HL-60 (cell line): ENCODE results near the gene SFTPA2.
"Not testable (repeated sequence)": the region's sequence is repeated elsewhere in the genome, so short reads cannot be mapped to it uniquely, and the experiment has no call there.

Experiments used
- DNase-seq, 2 experiments: peaks; one replicate each; pipeline ENCODE4 v3.0.0-alpha.2; 2010 to 2020; ENCODE audit warnings: low read depth in 1 of 2, low spot score in 1 of 2
- H3K27ac ChIP-seq: fragments of 250-450 bp; sonication (Bioruptor Pico); replicated peaks from 2 replicates; pipeline ENCODE4 v1.5.1; 2020; ENCODE audit warnings: mild to moderate bottlenecking, moderate library complexity
- H3K27me3 ChIP-seq: fragments of 250-450 bp; sonication (Bioruptor Pico); 2 replicates; pipeline ENCODE4 v1.5.1; 2021; ENCODE audit warnings: mild to moderate bottlenecking, moderate library complexity; ENCODE audit not compliant: insufficient read depth, poor library complexity, severe bottlenecking
- H3K4me3 ChIP-seq: replicated peaks from 2 replicates; pipeline ENCODE4 v1.5.1; 2011; ENCODE audit warnings: mild to moderate bottlenecking, control low read depth, low read length; ENCODE audit not compliant: insufficient read depth
- GABPA ChIP-seq: IDR thresholded peaks from 2 replicates; pipeline ENCODE4 v1.6.1; 2012; ENCODE audit warnings: low read depth
- POLR2AphosphoS5 ChIP-seq: IDR thresholded peaks from 2 replicates; pipeline ENCODE4 v1.6.1; 2012; ENCODE audit warnings: low read depth
- SPI1 ChIP-seq: IDR thresholded peaks from 2 replicates; pipeline ENCODE4 v1.6.1; 2012; ENCODE audit warnings: low read depth, mild to moderate bottlenecking, borderline replicate concordance
- TF ChIP-seq, protein P1 (sequence below): IDR thresholded peaks from 2 replicates; pipeline ENCODE4 v1.6.1; 2012; ENCODE audit warnings: low read depth; ENCODE audit not compliant: insufficient replicate concordance
- TF ChIP-seq, protein P2 (sequence below): IDR thresholded peaks from one replicate; pipeline ENCODE4 v1.5.1; 2011; ENCODE audit warnings: low read length, control low read depth, inconsistent platforms; ENCODE audit not compliant: insufficient read depth

SFTPA2 gene

DNA sequence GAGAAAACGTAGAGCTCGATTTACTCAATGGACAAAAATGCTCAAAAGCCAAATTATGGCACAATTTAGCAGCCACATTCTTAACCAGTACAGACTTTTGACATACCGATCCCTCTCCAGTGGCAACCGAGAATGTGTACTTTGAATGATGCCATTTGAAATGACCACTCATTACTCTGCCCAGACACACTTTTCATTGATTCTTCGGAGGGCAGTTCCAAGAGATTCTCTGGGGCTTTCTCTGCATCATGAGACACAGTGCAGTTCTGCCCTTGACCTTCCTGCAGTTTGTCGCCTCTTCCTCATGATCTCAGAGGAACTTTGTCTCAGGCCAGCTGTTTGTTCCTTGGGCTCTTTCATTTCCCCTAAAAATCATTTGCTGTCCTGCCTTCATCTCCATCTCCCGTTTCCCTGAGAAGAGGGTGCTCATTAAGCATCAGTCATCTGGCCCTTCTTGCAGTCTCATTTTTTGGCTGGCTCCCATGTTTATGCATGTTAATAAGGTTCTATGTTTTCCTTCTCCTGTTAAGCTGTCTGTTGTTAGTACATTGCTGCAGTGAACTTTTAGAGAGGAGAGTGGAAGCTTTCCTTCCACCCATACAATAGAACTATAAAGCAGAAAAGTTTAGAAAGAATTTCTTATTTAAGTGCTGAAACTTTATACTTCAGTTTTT, 43.5 kb downstream of the SFTPA2 start:
- H3K27me3 ChIP-seq, H3K4me3 ChIP-seq, H3K27ac ChIP-seq, DNase-seq: not testable (repeated sequence)

DNA sequence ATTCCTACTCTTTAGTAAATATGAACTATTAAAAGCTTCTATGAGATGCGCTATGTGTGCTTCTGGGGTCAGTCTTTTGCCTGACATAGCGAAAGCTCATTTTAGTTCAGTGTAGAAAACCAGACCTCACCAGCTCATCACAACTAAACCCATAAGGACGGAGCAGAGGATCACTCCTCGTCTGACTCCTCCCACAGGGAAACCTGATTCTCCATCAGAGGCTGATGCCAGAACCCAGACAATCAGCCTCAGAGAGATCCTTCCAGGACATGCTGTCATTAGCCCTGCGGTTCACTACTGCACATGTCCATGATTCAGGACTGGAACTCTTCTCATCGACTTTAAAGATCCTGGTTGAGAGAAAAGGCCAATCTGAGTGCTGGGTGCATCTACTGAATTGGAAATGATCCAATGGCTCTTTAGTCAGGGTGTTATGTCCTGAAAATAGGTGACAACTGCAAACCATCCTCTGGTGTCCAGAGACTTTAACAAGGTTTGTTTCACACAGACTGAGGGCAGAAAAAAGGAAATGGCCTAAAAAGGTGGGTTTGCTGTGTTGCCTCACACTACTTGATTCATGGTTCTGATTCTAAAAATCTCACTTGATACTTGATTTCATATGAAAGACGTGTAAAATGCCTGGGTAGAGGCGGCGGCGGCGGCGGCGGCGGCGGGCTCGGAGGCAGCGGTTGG, 48.2 kb downstream of the SFTPA2 start, which contains the start of gene EIF5AL1:
Gene EIF5AL1, plus strand, starts transcription at position 643 of the 693 bp plus-strand sequence. CDS start 117 bp downstream, outside the sequence.
- H3K4me3 ChIP-seq, DNase-seq, H3K27me3 ChIP-seq, H3K27ac ChIP-seq: not testable (repeated sequence)

DNA sequence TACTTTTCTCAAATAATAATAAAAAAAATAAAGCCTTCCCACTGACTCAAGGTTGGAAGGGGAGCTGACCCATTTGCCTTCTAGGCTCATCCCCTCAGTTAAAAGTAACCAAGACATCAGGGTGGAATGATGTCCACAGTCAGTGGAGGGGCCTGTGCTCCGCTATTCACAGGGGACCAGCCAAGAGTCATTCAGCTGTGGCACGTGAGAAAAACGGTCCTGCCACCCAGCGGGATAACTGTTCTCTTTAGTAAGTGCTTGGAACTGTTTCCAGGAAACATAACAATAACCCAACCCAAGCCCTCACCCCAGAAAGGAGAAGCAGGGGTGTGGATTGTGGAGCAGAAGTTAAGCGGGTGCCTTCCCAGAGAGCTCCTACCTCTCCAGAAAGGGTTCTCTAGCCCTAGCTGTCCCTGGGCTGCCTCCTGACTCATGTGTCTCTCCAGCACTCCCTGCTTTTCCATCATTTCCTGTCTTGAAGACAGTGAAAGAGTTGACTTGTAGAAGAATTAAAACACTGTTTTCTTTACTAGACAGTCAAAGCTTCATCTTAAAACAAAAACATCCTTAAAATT, 50.2 kb downstream of the SFTPA2 start:
- H3K27me3 ChIP-seq, H3K27ac ChIP-seq, DNase-seq, H3K4me3 ChIP-seq: not testable (repeated sequence)

DNA sequence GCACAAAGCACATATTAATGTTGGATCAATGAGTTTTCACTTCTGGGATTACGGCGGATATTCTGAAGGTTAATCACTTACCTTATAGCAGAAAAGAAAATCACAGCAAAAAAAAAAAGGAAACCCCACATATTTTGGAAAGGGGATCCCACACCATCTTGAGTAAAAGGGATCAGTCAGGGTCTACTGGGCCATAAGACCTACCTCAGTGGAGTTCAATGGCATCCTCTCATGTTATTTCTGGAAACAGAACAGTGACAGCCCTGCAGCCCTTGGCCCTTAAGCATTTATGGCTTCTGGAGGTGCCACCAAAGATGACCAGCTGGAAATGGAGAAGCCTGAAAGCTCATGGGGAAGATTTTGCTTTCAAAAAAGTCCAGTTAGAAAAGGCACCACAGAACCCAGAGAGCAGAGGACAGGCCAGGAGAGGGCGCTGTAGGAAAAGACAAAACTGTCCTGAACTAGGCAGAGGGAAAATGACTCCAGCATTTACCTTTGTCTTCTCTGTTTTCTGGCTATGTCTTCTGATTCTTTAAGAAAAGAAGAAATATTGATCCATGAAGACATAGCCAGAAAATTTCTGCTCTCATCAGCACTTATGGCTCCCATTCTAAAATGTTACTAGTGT, 50.8 kb downstream of the SFTPA2 start:
- H3K4me3 ChIP-seq, H3K27me3 ChIP-seq, H3K27ac ChIP-seq, DNase-seq: not testable (repeated sequence)

DNA sequence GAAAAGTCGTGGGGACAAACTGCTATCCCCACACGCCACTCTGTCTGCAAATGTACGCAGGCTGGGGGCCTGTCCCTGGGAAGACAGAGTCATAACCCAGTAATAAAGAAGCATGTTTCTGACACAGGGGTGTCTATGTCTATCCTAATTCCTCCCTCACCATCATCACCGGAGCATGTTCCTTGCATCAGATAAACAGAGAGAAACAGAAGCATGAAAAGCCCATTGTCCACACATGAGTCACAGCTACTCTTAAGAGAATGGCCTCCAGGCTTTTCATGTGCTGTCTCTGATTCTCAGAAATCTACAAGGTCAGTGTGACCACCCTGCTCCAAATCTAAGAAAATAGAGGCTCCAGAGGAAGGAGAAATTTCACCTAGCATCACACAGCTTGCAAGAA, 52.0 kb downstream of the SFTPA2 start:
- not testable (repeated sequence) for DNase-seq, H3K27ac ChIP-seq, H3K27me3 ChIP-seq, H3K4me3 ChIP-seq

DNA sequence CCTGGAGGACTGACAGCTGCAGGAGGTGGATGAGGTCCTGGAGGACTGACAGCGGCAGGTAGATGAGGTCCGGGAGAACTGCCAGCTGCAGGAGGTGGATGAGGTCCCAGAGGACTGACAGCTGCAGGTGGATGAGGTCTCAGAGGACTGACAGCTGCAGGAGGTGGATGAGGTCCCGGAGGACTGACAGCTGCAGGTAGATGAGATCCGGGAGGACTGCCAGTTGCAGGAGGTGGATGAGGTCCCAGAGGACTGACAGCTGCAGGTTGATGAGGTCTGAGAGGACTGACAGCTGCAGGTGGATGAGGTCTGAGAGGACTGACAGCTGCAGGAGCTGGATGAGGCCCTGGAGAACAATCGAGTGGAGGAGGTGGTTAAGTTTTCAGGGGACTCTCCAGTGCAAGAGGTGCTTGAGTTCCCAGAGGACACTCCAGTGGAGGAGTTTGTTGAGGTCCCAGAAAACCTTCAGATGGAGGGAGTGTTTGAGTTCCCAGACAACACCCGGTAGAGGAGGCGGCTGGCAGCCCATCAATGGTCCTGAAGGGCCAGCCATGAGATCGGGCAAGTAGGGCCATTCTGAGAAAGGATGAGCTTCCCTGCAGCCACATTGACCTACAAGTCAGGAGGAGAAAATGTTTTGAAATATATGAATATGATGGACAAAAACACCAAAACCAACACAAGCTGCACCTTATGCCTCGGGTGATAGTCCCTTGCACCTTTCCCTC, 52.6 kb downstream of the SFTPA2 start:
- no peak for DNase-seq
- no peaks in the 10 kb centered on the region for H3K27me3 ChIP-seq
- no peak overlapping the region for H3K4me3 ChIP-seq
- TF ChIP-seq, protein P1, sequence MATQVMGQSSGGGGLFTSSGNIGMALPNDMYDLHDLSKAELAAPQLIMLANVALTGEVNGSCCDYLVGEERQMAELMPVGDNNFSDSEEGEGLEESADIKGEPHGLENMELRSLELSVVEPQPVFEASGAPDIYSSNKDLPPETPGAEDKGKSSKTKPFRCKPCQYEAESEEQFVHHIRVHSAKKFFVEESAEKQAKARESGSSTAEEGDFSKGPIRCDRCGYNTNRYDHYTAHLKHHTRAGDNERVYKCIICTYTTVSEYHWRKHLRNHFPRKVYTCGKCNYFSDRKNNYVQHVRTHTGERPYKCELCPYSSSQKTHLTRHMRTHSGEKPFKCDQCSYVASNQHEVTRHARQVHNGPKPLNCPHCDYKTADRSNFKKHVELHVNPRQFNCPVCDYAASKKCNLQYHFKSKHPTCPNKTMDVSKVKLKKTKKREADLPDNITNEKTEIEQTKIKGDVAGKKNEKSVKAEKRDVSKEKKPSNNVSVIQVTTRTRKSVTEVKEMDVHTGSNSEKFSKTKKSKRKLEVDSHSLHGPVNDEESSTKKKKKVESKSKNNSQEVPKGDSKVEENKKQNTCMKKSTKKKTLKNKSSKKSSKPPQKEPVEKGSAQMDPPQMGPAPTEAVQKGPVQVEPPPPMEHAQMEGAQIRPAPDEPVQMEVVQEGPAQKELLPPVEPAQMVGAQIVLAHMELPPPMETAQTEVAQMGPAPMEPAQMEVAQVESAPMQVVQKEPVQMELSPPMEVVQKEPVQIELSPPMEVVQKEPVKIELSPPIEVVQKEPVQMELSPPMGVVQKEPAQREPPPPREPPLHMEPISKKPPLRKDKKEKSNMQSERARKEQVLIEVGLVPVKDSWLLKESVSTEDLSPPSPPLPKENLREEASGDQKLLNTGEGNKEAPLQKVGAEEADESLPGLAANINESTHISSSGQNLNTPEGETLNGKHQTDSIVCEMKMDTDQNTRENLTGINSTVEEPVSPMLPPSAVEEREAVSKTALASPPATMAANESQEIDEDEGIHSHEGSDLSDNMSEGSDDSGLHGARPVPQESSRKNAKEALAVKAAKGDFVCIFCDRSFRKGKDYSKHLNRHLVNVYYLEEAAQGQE = no peak
- TF ChIP-seq, protein P2, sequence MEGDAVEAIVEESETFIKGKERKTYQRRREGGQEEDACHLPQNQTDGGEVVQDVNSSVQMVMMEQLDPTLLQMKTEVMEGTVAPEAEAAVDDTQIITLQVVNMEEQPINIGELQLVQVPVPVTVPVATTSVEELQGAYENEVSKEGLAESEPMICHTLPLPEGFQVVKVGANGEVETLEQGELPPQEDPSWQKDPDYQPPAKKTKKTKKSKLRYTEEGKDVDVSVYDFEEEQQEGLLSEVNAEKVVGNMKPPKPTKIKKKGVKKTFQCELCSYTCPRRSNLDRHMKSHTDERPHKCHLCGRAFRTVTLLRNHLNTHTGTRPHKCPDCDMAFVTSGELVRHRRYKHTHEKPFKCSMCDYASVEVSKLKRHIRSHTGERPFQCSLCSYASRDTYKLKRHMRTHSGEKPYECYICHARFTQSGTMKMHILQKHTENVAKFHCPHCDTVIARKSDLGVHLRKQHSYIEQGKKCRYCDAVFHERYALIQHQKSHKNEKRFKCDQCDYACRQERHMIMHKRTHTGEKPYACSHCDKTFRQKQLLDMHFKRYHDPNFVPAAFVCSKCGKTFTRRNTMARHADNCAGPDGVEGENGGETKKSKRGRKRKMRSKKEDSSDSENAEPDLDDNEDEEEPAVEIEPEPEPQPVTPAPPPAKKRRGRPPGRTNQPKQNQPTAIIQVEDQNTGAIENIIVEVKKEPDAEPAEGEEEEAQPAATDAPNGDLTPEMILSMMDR = no peak
- no peak for TF ChIP-seq SPI1
- TF ChIP-seq GABPA = no peak
- no peak for TF ChIP-seq POLR2AphosphoS5
- H3K27ac ChIP-seq = no peak overlapping the region
